ENCODE results near the gene GBP2. TPM values are rescaled to one million over a fixed set of nuclear protein-coding genes. Genes with fewer than 3 reads are reported as not detected.

The GBP2 gene
- total RNA-seq, 1 donor from 2014 or later = 131 TPM

- intact Hi-C loops (cut with micrococcal nuclease) = no loop called here
Observed at GRCh38 chr1:89068291-89068690, 57.6 kb downstream of the GBP2 start.

DNA sequence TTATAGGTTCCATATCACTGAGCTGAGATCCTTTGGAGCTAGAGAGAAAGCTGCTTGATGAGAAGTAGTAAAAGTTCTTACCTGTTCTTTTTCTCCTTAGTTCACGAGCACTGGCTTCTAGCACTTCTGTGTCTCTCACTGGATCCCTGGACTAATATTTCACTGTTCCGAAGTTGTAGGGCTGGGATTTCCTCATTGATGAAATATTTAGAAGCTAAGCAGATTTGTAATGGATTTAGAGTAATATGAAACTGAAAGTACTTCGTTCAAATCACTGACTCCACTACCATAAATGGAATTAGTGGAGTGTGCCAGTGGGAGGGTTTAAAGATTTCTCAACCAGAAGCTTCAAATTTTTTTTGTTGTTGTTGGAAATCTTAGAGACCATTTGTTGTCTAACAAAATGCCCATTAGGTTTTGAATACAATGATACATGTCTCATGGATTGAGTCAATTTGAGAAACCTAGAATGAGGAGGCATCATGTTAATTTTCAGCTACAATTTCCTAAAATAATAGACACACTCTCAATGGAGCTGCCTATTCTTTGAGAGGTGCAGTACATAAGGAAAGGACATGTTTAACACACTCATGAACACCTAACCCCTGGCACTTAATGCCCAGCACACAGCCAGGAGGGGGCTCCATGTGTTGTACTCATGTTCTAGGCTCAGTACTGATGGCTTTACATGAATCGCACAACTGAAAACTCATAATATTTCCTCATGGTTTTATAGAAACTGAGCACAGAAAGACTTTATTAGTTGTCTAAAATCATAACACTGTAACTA lies 60.6 kb downstream of the GBP2 start, which contains the start of gene GBP1:
TSS of gene GBP1 (minus strand) at position 130 of the 790 bp plus-strand sequence. CDS start 1,974 bp downstream, outside the sequence.
- intact Hi-C loops (cut with micrococcal nuclease) = loop anchor here (1.0 kb wide), 3 partner anchors 43 to 386 kb away; partner anchors contain the start of genes GBP3, KYAT3 and RBMXL1

GRCh38 chr1:89064632-89065031 lies 61.3 kb downstream of the GBP2 start:
- intact Hi-C loops (cut with micrococcal nuclease) = loop anchor here (1.0 kb wide), 3 partner anchors 42 to 387 kb away; partner anchors contain the start of genes GBP3, KYAT3 and RBMXL1

DNA sequence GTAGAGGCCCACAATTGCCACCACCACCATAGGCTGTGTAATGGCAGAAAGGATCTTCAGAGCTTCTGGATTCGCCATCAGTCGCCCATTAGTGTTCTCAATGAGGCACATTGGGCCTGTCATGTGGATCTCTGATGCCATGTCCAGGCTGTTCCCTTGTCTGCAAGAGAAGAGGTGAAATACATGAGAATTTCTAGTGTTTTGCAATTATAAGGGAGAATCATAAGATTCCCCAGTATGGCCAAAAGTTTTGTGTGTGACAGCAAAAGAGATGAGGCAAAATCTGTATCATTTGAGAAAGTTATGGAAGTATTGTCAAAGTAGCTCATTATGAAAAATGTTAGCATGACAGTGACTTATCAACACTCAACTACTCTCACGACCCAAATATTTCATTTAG lies 62.8 kb downstream of the GBP2 start:
- intact Hi-C loops (cut with micrococcal nuclease) = no loop called here

GRCh38 chr1:89060091-89060490 lies 65.8 kb downstream of the GBP2 start:
- intact Hi-C loops (cut with micrococcal nuclease) = no loop called here

Other genes with a start within 250 kb of the GBP2 start
- 36.8 and 39.4 TPM in 2 replicates for gene GTF2B, start 234.5 kb downstream of the GBP2 start, total RNA-seq
- 24.2 and 25.6 TPM in 2 replicates for gene KYAT3, start 133.5 kb downstream of the GBP2 start, total RNA-seq
- 21.5 and 22.0 TPM in 2 replicates for gene RBMXL1, start 133.5 kb downstream of the GBP2 start, total RNA-seq
- gene GBP3, start 103.2 kb downstream of the GBP2 start, total RNA-seq = 34.0 and 34.5 TPM in 2 replicates
- gene GBP1, start 60.9 kb downstream of the GBP2 start, total RNA-seq = 219 and 222 TPM in 2 replicates
- not detected in 2 replicates for gene GBP7, start 49.9 kb upstream of the GBP2 start, total RNA-seq
- gene GBP4, start 72.8 kb upstream of the GBP2 start, total RNA-seq = 75.4 and 76.5 TPM in 2 replicates
- gene GBP5, start 146.7 kb upstream of the GBP2 start, total RNA-seq = 239 and 241 TPM in 2 replicates
- gene GBP6, start 237.9 kb upstream of the GBP2 start, total RNA-seq = 0.34 and 0.36 TPM in 2 replicates

Measured in T-helper 2 cell treated with Interferon-gamma antibody and Interleukin-4, amounts not matched to agents 100 ng/mL and 5 ng/mL, for 36 hours (primary cell).